ENCODE measurements around the gene TEX22. TPM values are rescaled to one million over a fixed set of nuclear protein-coding genes. Genes with fewer than 3 reads are reported as not detected.

TEX22 gene
- total and polyA plus RNA-seq, 9 donors, result 0.11 to 5.1 (median 2.5) TPM; not detected in 1

DNA sequence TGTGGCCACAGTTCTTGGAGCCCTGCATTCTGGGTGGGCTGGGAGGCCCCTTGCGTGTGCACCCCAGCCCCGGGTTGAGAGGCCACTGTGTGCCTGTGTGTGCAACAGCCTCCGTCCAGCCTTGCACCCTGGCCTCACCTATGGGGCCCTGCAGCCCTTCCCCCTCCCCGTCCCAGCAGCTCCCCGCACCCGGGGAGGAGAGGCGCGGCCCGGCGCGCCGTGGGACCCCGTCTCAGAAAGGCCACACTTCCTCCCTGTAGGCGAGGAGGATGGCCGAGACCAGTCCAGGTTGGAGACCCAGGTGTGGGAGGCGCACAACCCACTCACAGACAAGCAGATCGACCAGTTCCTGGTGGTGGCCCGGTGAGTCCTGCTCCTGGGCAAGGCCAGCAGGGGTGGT lies 59.7 kb downstream of the TEX22 start:
- Histone ChIP-seq H3K4me1 (ENCODE audit: insufficient read depth) (no peaks in the 10 kb centered on the region), H3K27me3 (no peaks in the 10 kb centered on the region), H3K27ac (no peak overlapping the region), H3K36me3 (no peaks in the 10 kb centered on the region), H3K4me3 (no peak overlapping the region), H3K9me3 (no peaks in the 10 kb centered on the region)
- no peak for DNase-seq
- TF ChIP-seq POLR2A (IDR thresholded peaks at IDR 0.05) (no peak), EP300 (IDR thresholded peaks at IDR 0.05) (no peak)
- TF ChIP-seq, protein P1, sequence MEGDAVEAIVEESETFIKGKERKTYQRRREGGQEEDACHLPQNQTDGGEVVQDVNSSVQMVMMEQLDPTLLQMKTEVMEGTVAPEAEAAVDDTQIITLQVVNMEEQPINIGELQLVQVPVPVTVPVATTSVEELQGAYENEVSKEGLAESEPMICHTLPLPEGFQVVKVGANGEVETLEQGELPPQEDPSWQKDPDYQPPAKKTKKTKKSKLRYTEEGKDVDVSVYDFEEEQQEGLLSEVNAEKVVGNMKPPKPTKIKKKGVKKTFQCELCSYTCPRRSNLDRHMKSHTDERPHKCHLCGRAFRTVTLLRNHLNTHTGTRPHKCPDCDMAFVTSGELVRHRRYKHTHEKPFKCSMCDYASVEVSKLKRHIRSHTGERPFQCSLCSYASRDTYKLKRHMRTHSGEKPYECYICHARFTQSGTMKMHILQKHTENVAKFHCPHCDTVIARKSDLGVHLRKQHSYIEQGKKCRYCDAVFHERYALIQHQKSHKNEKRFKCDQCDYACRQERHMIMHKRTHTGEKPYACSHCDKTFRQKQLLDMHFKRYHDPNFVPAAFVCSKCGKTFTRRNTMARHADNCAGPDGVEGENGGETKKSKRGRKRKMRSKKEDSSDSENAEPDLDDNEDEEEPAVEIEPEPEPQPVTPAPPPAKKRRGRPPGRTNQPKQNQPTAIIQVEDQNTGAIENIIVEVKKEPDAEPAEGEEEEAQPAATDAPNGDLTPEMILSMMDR (IDR thresholded peaks at IDR 0.05), result no peak
- 85 to 87% (median 86%) methylated on average over 18 of the region's 18 CpGs for WGBS, 3 donors
- intact Hi-C loops (cut with DNase I), result no loop called here

- 87 to 88% (median 87%) methylated on average over 9 to 14 of the region's 14 CpGs for WGBS, 3 donors
- Histone ChIP-seq H3K9me3 (no peaks in the 10 kb centered on the region), H3K4me1 (ENCODE audit: insufficient read depth) (no peaks in the 10 kb centered on the region), H3K27me3 (no peaks in the 10 kb centered on the region), H3K27ac (no peak overlapping the region), H3K4me3 (no peak overlapping the region), H3K36me3 (no peaks in the 10 kb centered on the region)
- intact Hi-C loops (cut with DNase I), result no loop called here
- TF ChIP-seq, protein P1 (IDR thresholded peaks at IDR 0.05), result no peak
- no peak for TF ChIP-seq EP300 (IDR thresholded peaks at IDR 0.05)
- no peak for TF ChIP-seq POLR2A (IDR thresholded peaks at IDR 0.05)
- no peak for DNase-seq
These were observed 60.2 kb downstream of the TEX22 start for GRCh38 chr14:105458571-105458970.

- intact Hi-C loops (cut with DNase I), result no loop called here
- H3K9me3 ChIP-seq, result no peaks in the 10 kb centered on the region
- no peak overlapping the region for H3K4me3 ChIP-seq
- H3K27ac ChIP-seq, result no peak overlapping the region
- H3K27me3 ChIP-seq, result no peaks in the 10 kb centered on the region
- no peak for TF ChIP-seq EP300 (IDR thresholded peaks at IDR 0.05)
- TF ChIP-seq, protein P1 (IDR thresholded peaks at IDR 0.05), result no peak
- no peak for TF ChIP-seq POLR2A (IDR thresholded peaks at IDR 0.05)
- no peaks in the 10 kb centered on the region for H3K4me1 ChIP-seq (ENCODE audit: insufficient read depth)
- 93 to 95% (median 93%) methylated on average over 16 to 17 of the region's 17 CpGs for WGBS, 3 donors
- DNase-seq, result no peak
- no peaks in the 10 kb centered on the region for H3K36me3 ChIP-seq
These were observed 61.8 kb downstream of the TEX22 start for GRCh38 chr14:105460116-105460515.

GRCh38 chr14:105460616-105461015 lies 62.3 kb downstream of the TEX22 start:
- Histone ChIP-seq H3K4me3 (no peak overlapping the region), H3K36me3 (no peaks in the 10 kb centered on the region), H3K27ac (no peak overlapping the region), H3K27me3 (no peaks in the 10 kb centered on the region), H3K4me1 (ENCODE audit: insufficient read depth) (no peaks in the 10 kb centered on the region), H3K9me3 (no peaks in the 10 kb centered on the region)
- WGBS, 3 donors, result 84 to 88% (median 85%) methylated on average over 17 of the region's 17 CpGs
- DNase-seq, result no peak
- intact Hi-C loops (cut with DNase I), result no loop called here
- no peak for TF ChIP-seq EP300 (IDR thresholded peaks at IDR 0.05)
- TF ChIP-seq POLR2A (IDR thresholded peaks at IDR 0.05), result no peak
- TF ChIP-seq, protein P1 (IDR thresholded peaks at IDR 0.05), result no peak

All from ovary (tissue), 9 donors.